Naive thymus-derived CD8-positive, alpha-beta T cell (primary cell): ENCODE results near the gene RPS6KA4. TPM values are rescaled to one million over a fixed set of nuclear protein-coding genes. Genes with fewer than 3 reads are reported as not detected.

Experiments used
- ATAC-seq, 2 donors: fragments of 150-1000 bp; cut with Tn5 transposase in 1 of 2; sonication (Bioruptor Pico), chemical (Tn5 transposase) in 1 of 2; 1 replicate in 1 of 2; 2 replicates in 1 of 2; pipeline ENCODE4 v1.10.0; 2021; ENCODE audit warnings: mild to moderate bottlenecking in 2 of 2, moderate library complexity in 2 of 2
- POLR2A ChIA-PET: fragments of 350-600 bp; sonication (Branson Sonifier 250); formaldehyde crosslinking; loops from one replicate; lab custom pipeline; 2021; ENCODE audit warnings: antibody characterized with exemption; lab: Charles Lee
- DNase-seq, 10 donors: peaks; one replicate each; pipeline versions ENCODE4 v3.0.0 to v3.0.0-alpha.2; 2020 to 2022
- H3K27ac Mint-ChIP-seq, 10 donors: one replicate each; pipeline ENCODE4 v1.8.0; 2020 to 2022; ENCODE audit warnings: mild to moderate bottlenecking in 10 of 10, mixed read lengths in 10 of 10, moderate library complexity in 4 of 10, inconsistent platforms in 1 of 10
- H3K27me3 Mint-ChIP-seq, 5 donors: one replicate each; pipeline ENCODE4 v1.8.0; 2021 to 2022; ENCODE audit warnings: mixed read lengths in 5 of 5
- H3K36me3 Mint-ChIP-seq, 3 donors: one replicate each; pipeline ENCODE4 v1.8.0; 2020 to 2022; ENCODE audit warnings: mixed read lengths in 3 of 3, mild to moderate bottlenecking in 2 of 3, inconsistent platforms in 1 of 3
- H3K4me1 Mint-ChIP-seq, 4 donors: one replicate each; pipeline ENCODE4 v1.8.0; 2021 to 2022; ENCODE audit warnings: mixed read lengths in 4 of 4
- H3K4me3 Mint-ChIP-seq, 10 donors: one replicate each; pipeline ENCODE4 v1.8.0; 2020 to 2022; ENCODE audit warnings: mild to moderate bottlenecking in 10 of 10, mixed read lengths in 10 of 10, moderate library complexity in 6 of 10, inconsistent platforms in 1 of 10
- H3K9me3 Mint-ChIP-seq, 9 donors: one replicate each; pipeline ENCODE4 v1.8.0; 2020 to 2022; ENCODE audit warnings: mixed read lengths in 9 of 9, mild to moderate bottlenecking in 3 of 9, inconsistent platforms in 1 of 9, moderate library complexity in 1 of 9
- polyA plus RNA-seq, 3 donors: library from polyadenylated mRNA; unstranded; fragments of 300-500 nt; fragmentation: Illumina TruSeq; gene quantifications; one replicate each; pipeline ENCODE4 v1.2.3, GENCODE V29; 2021
- total RNA-seq, 8 experiments: library from RNA in 2 of 8; stranded (reverse) in 2 of 8; gene quantifications; one replicate each; pipeline ENCODE4 v1.2.3 and lab custom pipeline; 2021 to 2026

The RPS6KA4 gene
- total and polyA plus RNA-seq, 5 experiments from 2014 or later: 4.3 to 23.3 (median 5.1) TPM

- Mint-ChIP-seq H3K27ac (peak overlapping the region in 5 of 10 donors; percentile 24 to 89 (median 59)), H3K4me1 (peaks cover 11 to 35% (median 27%) of the 10 kb centered on the region in 4 donors), H3K9me3 (no peaks in the 10 kb centered on the region), H3K36me3 (peaks cover 0 to 38% (median 4%) of the 10 kb centered on the region in 3 donors), H3K27me3 (no peaks in the 10 kb centered on the region), H3K4me3 (peak overlapping the region; percentile 86 to 95 (median 92))
- POLR2A ChIA-PET: interaction anchor here (1.0 to 4.7 kb wide), 4 partner anchors 9 to 43 kb away, joined by 3 to 27 read pairs (median 14); partner anchors contain the start of genes CCDC88B, PRDX5 and TRMT112
- DNase-seq: no peak
- ATAC-seq: peak; percentile 9 to 38
These were observed 1.5 kb downstream of the RPS6KA4 start for GRCh38 chr11:64360448-64360921.

GRCh38 chr11:64361659-64362058 lies 2.7 kb downstream of the RPS6KA4 start:
- Mint-ChIP-seq H3K27me3 (no peaks in the 10 kb centered on the region), H3K27ac (no peak overlapping the region), H3K36me3 (peaks cover 0 to 50% (median 8%) of the 10 kb centered on the region in 3 donors), H3K4me3 (peak overlapping the region in 3 of 10 donors; percentile 10 to 26 (median 24)), H3K9me3 (no peaks in the 10 kb centered on the region), H3K4me1 (peaks cover 11 to 32% (median 24%) of the 10 kb centered on the region in 4 donors)
- ATAC-seq: no peak
- peak in 1 of 10 donors; percentile 38 for DNase-seq
- POLR2A ChIA-PET: interaction anchor here (4.5 kb wide), 1 partner anchor 44 kb away, joined by 25 read pairs; the partner anchor contains the start of genes PRDX5 and TRMT112

GRCh38 chr11:64362339-64362738 lies 3.4 kb downstream of the RPS6KA4 start:
- peak in 1 of 10 donors; percentile 30 for DNase-seq
- Mint-ChIP-seq H3K4me1 (peaks cover 11 to 31% (median 22%) of the 10 kb centered on the region in 4 donors), H3K27ac (no peak overlapping the region), H3K36me3 (peaks cover 0 to 53% (median 11%) of the 10 kb centered on the region in 3 donors), H3K9me3 (no peaks in the 10 kb centered on the region), H3K4me3 (peak overlapping the region in 2 of 10 donors; percentile 14 to 46), H3K27me3 (no peaks in the 10 kb centered on the region)
- ATAC-seq: no peak
- POLR2A ChIA-PET: no interaction called here

GRCh38 chr11:64364435-64364834 lies 5.5 kb downstream of the RPS6KA4 start:
- POLR2A ChIA-PET: interaction anchor here (0.6 to 0.7 kb wide), 3 partner anchors 21 to 565 kb away, joined by 3 to 7 read pairs (median 4); no protein-coding TSS in a partner anchor
- Mint-ChIP-seq H3K27me3 (no peaks in the 10 kb centered on the region), H3K36me3 (peaks cover 0 to 62% (median 15%) of the 10 kb centered on the region in 3 donors), H3K27ac (peak overlapping the region in 1 of 10 donors; percentile 45), H3K9me3 (no peaks in the 10 kb centered on the region), H3K4me1 (peaks cover 9 to 19% (median 13%) of the 10 kb centered on the region in 4 donors), H3K4me3 (no peak overlapping the region)
- DNase-seq (no peak), ATAC-seq (no peak)

- ATAC-seq (no peak), DNase-seq (peak in 1 of 10 donors; percentile 27)
- no peaks in the 10 kb centered on the region for H3K27me3 Mint-ChIP-seq
- peaks cover 0 to 66% (median 17%) of the 10 kb centered on the region in 3 donors for H3K36me3 Mint-ChIP-seq
- POLR2A ChIA-PET: interaction anchor here (0.6 to 0.7 kb wide), 2 partner anchors 377 to 565 kb away, joined by 3 to 7 read pairs; no protein-coding TSS in a partner anchor
- H3K9me3 Mint-ChIP-seq: no peaks in the 10 kb centered on the region
- H3K4me3 Mint-ChIP-seq: no peak overlapping the region
- no peak overlapping the region for H3K27ac Mint-ChIP-seq
- peaks cover 5 to 14% (median 8%) of the 10 kb centered on the region in 4 donors for H3K4me1 Mint-ChIP-seq
These were observed 5.9 kb downstream of the RPS6KA4 start for GRCh38 chr11:64364911-64365310.

GRCh38 chr11:64366751-64367150 lies 7.8 kb downstream of the RPS6KA4 start:
- ATAC-seq (no peak), DNase-seq (no peak)
- Mint-ChIP-seq H3K27ac (peak overlapping the region in 1 of 10 donors; percentile 27), H3K4me3 (no peak overlapping the region), H3K36me3 (peaks cover 0 to 71% (median 17%) of the 10 kb centered on the region in 3 donors), H3K4me1 (no peaks in the 10 kb centered on the region), H3K27me3 (no peaks in the 10 kb centered on the region), H3K9me3 (no peaks in the 10 kb centered on the region)
- POLR2A ChIA-PET: interaction anchor here (0.7 kb wide), 1 partner anchor 365 kb away, joined by 3 read pairs; no protein-coding TSS in a partner anchor

- Mint-ChIP-seq H3K4me1 (no peaks in the 10 kb centered on the region), H3K36me3 (peaks cover 0 to 60% (median 17%) of the 10 kb centered on the region in 3 donors), H3K9me3 (no peaks in the 10 kb centered on the region), H3K27ac (no peak overlapping the region), H3K4me3 (no peak overlapping the region), H3K27me3 (no peaks in the 10 kb centered on the region)
- ATAC-seq (no peak), DNase-seq (peak in 1 of 10 donors; percentile 31)
- POLR2A ChIA-PET: interaction anchor here (1.6 kb wide), 1 partner anchor 8 kb away, joined by 4 read pairs; no protein-coding TSS in a partner anchor
These were observed 9.1 kb downstream of the RPS6KA4 start for GRCh38 chr11:64367931-64368672.

GRCh38 chr11:64368673-64369074 lies 9.7 kb downstream of the RPS6KA4 start:
- H3K36me3 Mint-ChIP-seq: peaks cover 0 to 54% (median 17%) of the 10 kb centered on the region in 3 donors
- H3K4me3 Mint-ChIP-seq: no peak overlapping the region
- ATAC-seq: no peak
- H3K9me3 Mint-ChIP-seq: no peaks in the 10 kb centered on the region
- H3K4me1 Mint-ChIP-seq: peaks cover 0 to 2% (median 0%) of the 10 kb centered on the region in 4 donors
- POLR2A ChIA-PET: interaction anchor here (1.6 kb wide), 1 partner anchor 8 kb away, joined by 4 read pairs; no protein-coding TSS in a partner anchor
- no peak overlapping the region for H3K27ac Mint-ChIP-seq
- no peaks in the 10 kb centered on the region for H3K27me3 Mint-ChIP-seq
- peak in 1 of 10 donors; percentile 35 for DNase-seq

- DNase-seq (peak in 1 of 10 donors; percentile 50), ATAC-seq (no peak)
- peaks cover 0 to 47% (median 13%) of the 10 kb centered on the region in 3 donors for H3K36me3 Mint-ChIP-seq
- POLR2A ChIA-PET: interaction anchor here (1.6 kb wide), 1 partner anchor 9 kb away, joined by 4 read pairs; no protein-coding TSS in a partner anchor
- H3K27ac Mint-ChIP-seq: no peak overlapping the region
- peaks cover 0 to 4% (median 0%) of the 10 kb centered on the region in 4 donors for H3K4me1 Mint-ChIP-seq
- H3K4me3 Mint-ChIP-seq: no peak overlapping the region
- no peaks in the 10 kb centered on the region for H3K27me3 Mint-ChIP-seq
- H3K9me3 Mint-ChIP-seq: no peaks in the 10 kb centered on the region
These were observed 10.8 kb downstream of the RPS6KA4 start for GRCh38 chr11:64369440-64370421.

- no peak for ATAC-seq
- Mint-ChIP-seq H3K27me3 (no peaks in the 10 kb centered on the region), H3K4me1 (peaks cover 0 to 4% (median 0%) of the 10 kb centered on the region in 4 donors), H3K4me3 (no peak overlapping the region), H3K27ac (no peak overlapping the region), H3K9me3 (no peaks in the 10 kb centered on the region), H3K36me3 (peaks cover 0 to 33% (median 13%) of the 10 kb centered on the region in 3 donors)
- DNase-seq: peak in 1 of 10 donors; percentile 58
- POLR2A ChIA-PET: interaction anchor here (0.6 kb wide), 1 partner anchor 15 kb away, joined by 3 read pairs; no protein-coding TSS in a partner anchor
These were observed 12.2 kb downstream of the RPS6KA4 start for GRCh38 chr11:64371201-64371600.

- peaks cover 0 to 4% (median 0%) of the 10 kb centered on the region in 4 donors for H3K4me1 Mint-ChIP-seq
- H3K9me3 Mint-ChIP-seq: no peaks in the 10 kb centered on the region
- POLR2A ChIA-PET: no interaction called here
- H3K27ac Mint-ChIP-seq: no peak overlapping the region
- no peak overlapping the region for H3K4me3 Mint-ChIP-seq
- peaks cover 0 to 26% (median 6%) of the 10 kb centered on the region in 3 donors for H3K36me3 Mint-ChIP-seq
- DNase-seq (peak in 1 of 10 donors; percentile 44), ATAC-seq (no peak)
- no peaks in the 10 kb centered on the region for H3K27me3 Mint-ChIP-seq
These were observed 13.1 kb downstream of the RPS6KA4 start for GRCh38 chr11:64372021-64372420.
